PC-3 (cell line): ENCODE measurements around the gene E2F3. TPM values are rescaled to one million over a fixed set of nuclear protein-coding genes. Genes with fewer than 3 reads are reported as not detected.

ENCODE experiments used
- ATAC-seq: fragments of 200-7000 bp; cut with Tn5 transposase; 2 replicates; pipeline ENCODE4 v1.9.1; 2020; ENCODE audit warnings: mild to moderate bottlenecking, moderate library complexity
- BruUV-seq: library from RNA; stranded (reverse); fragments of 400-500 nt; replicated peaks from 2 replicates; lab custom pipeline; 2021; lab: Mats Ljungman, UMichigan
- CTCF ChIA-PET: fragments of 300-600 bp; sonication (Branson Sonifier 250); formaldehyde crosslinking; loops from one replicate; lab custom pipeline; 2022; ENCODE audit warnings: antibody characterized with exemption; lab: Charles Lee
- POLR2A ChIA-PET: fragments of 300-600 bp; sonication (Branson Sonifier 250); formaldehyde crosslinking; loops from one replicate; lab custom pipeline; 2022; ENCODE audit warnings: antibody characterized with exemption; ENCODE audit not compliant: unreplicated experiment; lab: Charles Lee
- DNase-seq: peaks from one replicate; pipeline ENCODE4 v3.0.0-alpha.2; 2015
- H2AFZ ChIP-seq: fragments of 300-600 bp; sonication (generic); 2 replicates; pipeline ENCODE4 v1.6.0; 2016; ENCODE audit warnings: antibody characterized with exemption, low read length
- H3F3A ChIP-seq: fragments of 300-600 bp; sonication (generic); one replicate; pipeline ENCODE4 v1.6.0; 2017; ENCODE audit warnings: antibody characterized with exemption, low read length, control low read depth, mild to moderate bottlenecking; ENCODE audit not compliant: unreplicated experiment
- H3K27ac ChIP-seq: fragments of 300-600 bp; sonication (generic); 2 replicates; pipeline ENCODE4 v1.5.1; 2016; ENCODE audit warnings: mild to moderate bottlenecking, low read length
- H3K27me3 ChIP-seq: fragments of 300-600 bp; sonication (generic); 2 replicates; pipeline ENCODE4 v1.6.1; 2016; ENCODE audit warnings: low read length, mixed read lengths
- H3K36me3 ChIP-seq: fragments of 300-600 bp; sonication (generic); 2 replicates; pipeline ENCODE4 v1.6.1; 2016; ENCODE audit warnings: low read depth, mixed run types, low read length, mixed read lengths
- H3K4me1 ChIP-seq: fragments of 300-600 bp; sonication (generic); 2 replicates; pipeline ENCODE4 v1.5.1; 2016; ENCODE audit warnings: low read length; ENCODE audit not compliant: insufficient read depth
- H3K4me2 ChIP-seq: fragments of 300-600 bp; sonication (generic); 2 replicates; pipeline ENCODE4 v1.6.0; 2016; ENCODE audit warnings: low read length
- H3K4me3 ChIP-seq: fragments of 300-600 bp; sonication (generic); 2 replicates; pipeline ENCODE4 v1.5.1; 2016; ENCODE audit warnings: mild to moderate bottlenecking, low read length, mixed read lengths
- H3K79me2 ChIP-seq: fragments of 300-600 bp; sonication (generic); 2 replicates; pipeline ENCODE4 v1.6.1; 2017; ENCODE audit warnings: low read length, mixed read lengths
- H3K9ac ChIP-seq: fragments of 300-600 bp; sonication (generic); 2 replicates; pipeline ENCODE4 v1.6.0; 2016; ENCODE audit warnings: mild to moderate bottlenecking, low read length
- H3K9me2 ChIP-seq: fragments of 300-600 bp; sonication (generic); replicated peaks from 2 replicates; pipeline ENCODE4 v1.6.1; 2016; ENCODE audit warnings: mixed run types, low read length, mixed read lengths
- H3K9me3 ChIP-seq: fragments of 300-600 bp; sonication (generic); 2 replicates; pipeline ENCODE4 v1.6.1; 2016; ENCODE audit warnings: low read length, mixed read lengths
- H4K20me1 ChIP-seq: fragments of 300-600 bp; sonication (generic); 2 replicates; pipeline ENCODE4 v1.6.1; 2016; ENCODE audit warnings: low read length, mixed read lengths
- EZH2 ChIP-seq: fragments of 300-600 bp; sonication (generic); IDR thresholded peaks from one replicate; pipeline ENCODE4 v1.6.1; 2017; ENCODE audit warnings: antibody characterized with exemption, mild to moderate bottlenecking, low read length; ENCODE audit not compliant: unreplicated experiment
- EZH2phosphoT487 ChIP-seq: fragments of 300-600 bp; sonication (generic); IDR thresholded peaks from 2 replicates; pipeline ENCODE4 v1.6.1; 2018; ENCODE audit warnings: mild to moderate bottlenecking, antibody characterized with exemption, low read length, borderline replicate concordance
- intact Hi-C: fragments of 100-400 bp; cut with micrococcal nuclease; formaldehyde crosslinking; loops from 2 replicates; pipeline ENCODE4 v1.9.0; 2023
- total RNA-seq: library from RNA; depleted of rRNA; stranded (reverse); fragments of >200 nt; gene quantifications from 2 replicates; pipeline ENCODE4 v1.2.3, GENCODE V29; 2014
- TF ChIP-seq, protein P1 (sequence below): fragments of 300-600 bp; sonication (generic); conservative IDR thresholded peaks from 2 replicates; pipeline ENCODE4 v1.5.1; 2017; ENCODE audit warnings: antibody characterized with exemption, low read depth, mild to moderate bottlenecking, low read length

E2F3 gene
- total RNA-seq, 1 experiment from 2014 or later = 8.8 TPM

DNA sequence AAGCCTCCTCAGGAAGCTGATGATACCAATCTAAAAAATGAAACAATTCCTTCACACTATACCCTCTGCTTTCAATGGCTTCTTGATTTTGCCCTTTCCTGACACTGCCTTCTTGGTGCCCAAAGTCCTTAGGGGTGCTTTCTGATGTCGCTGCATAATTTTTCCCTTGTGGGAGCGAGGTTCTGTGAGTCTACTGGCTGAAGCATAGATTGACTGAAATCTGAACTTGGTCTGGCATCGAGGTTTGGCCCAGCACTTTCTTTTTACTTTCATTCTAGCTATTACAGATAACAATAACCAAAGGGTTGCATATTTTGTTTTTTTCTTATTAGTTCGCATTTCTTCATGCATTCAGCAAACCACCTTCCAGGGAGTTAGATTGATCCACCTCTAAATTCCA, 65.8 kb downstream of the E2F3 start:
- DNase-seq = no peak
- TF ChIP-seq, protein P1, sequence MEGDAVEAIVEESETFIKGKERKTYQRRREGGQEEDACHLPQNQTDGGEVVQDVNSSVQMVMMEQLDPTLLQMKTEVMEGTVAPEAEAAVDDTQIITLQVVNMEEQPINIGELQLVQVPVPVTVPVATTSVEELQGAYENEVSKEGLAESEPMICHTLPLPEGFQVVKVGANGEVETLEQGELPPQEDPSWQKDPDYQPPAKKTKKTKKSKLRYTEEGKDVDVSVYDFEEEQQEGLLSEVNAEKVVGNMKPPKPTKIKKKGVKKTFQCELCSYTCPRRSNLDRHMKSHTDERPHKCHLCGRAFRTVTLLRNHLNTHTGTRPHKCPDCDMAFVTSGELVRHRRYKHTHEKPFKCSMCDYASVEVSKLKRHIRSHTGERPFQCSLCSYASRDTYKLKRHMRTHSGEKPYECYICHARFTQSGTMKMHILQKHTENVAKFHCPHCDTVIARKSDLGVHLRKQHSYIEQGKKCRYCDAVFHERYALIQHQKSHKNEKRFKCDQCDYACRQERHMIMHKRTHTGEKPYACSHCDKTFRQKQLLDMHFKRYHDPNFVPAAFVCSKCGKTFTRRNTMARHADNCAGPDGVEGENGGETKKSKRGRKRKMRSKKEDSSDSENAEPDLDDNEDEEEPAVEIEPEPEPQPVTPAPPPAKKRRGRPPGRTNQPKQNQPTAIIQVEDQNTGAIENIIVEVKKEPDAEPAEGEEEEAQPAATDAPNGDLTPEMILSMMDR = no peak
- TF ChIP-seq EZH2phosphoT487 (no peak), EZH2 (no peak)
- no peaks in the 10 kb centered on the region for H3K9me3 ChIP-seq
- no peak overlapping the region for H3K9ac ChIP-seq
- intact Hi-C loops = no loop called here
- no peak overlapping the region for H3K27ac ChIP-seq
- no peaks in the 10 kb centered on the region for H3K4me1 ChIP-seq
- ChIA-PET POLR2A (no interaction called here), CTCF (no interaction called here)
- H4K20me1 ChIP-seq = peaks cover 14% of the 10 kb centered on the region; the same call in 1 of the 2 replicates
- H3K27me3 ChIP-seq = no peaks in the 10 kb centered on the region
- H2AFZ ChIP-seq = no peak overlapping the region
- no TSS peak for BruUV-seq
- no peaks in the 10 kb centered on the region for H3F3A ChIP-seq
- peaks cover 48% of the 10 kb centered on the region for H3K79me2 ChIP-seq
- ATAC-seq = no peak
- no peaks in the 10 kb centered on the region for H3K9me2 ChIP-seq
- H3K36me3 ChIP-seq = 0 out of 2 replicates have a peak, but pooled peaks cover 3% of the 10 kb centered on the region
- no peak overlapping the region for H3K4me2 ChIP-seq
- H3K4me3 ChIP-seq = no peak overlapping the region

DNA sequence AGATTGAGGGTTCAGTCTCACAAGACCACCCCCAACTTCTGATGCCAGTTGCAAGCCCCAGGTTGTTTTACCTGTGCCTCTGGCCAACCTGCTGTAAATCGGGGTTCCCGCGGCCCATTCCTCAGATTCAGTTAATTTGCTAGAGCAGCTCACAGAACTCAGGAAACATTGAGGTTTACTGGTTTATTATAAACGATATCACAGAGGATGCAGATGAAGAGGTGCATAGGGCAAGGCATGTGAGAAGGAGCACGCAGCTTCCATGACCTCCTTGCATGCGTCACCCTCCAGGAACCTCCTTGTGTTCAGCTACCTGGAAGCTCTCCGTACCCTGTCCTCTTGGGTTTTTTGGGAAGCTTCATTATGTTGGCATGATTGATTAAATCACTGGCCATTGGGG, 66.5 kb downstream of the E2F3 start:
- Histone ChIP-seq H3K9me3 (no peaks in the 10 kb centered on the region), H3K4me1 (no peaks in the 10 kb centered on the region), H2AFZ (no peak overlapping the region), H3K27me3 (no peaks in the 10 kb centered on the region), H3K4me3 (no peak overlapping the region), H3K27ac (no peak overlapping the region), H3F3A (no peaks in the 10 kb centered on the region), H3K9me2 (no peaks in the 10 kb centered on the region), H3K36me3 (0 out of 2 replicates have a peak, but pooled peaks cover 3% of the 10 kb centered on the region), H4K20me1 (peaks cover 14% of the 10 kb centered on the region; the same call in 1 of the 2 replicates), H3K4me2 (no peak overlapping the region), H3K79me2 (peaks cover 48% of the 10 kb centered on the region), H3K9ac (no peak overlapping the region)
- BruUV-seq = no TSS peak
- no peak for ATAC-seq
- DNase-seq = no peak
- intact Hi-C loops = no loop called here
- no peak for TF ChIP-seq EZH2phosphoT487
- no peak for TF ChIP-seq EZH2
- TF ChIP-seq, protein P1 = no peak
- POLR2A ChIA-PET = no interaction called here
- CTCF ChIA-PET = no interaction called here

DNA sequence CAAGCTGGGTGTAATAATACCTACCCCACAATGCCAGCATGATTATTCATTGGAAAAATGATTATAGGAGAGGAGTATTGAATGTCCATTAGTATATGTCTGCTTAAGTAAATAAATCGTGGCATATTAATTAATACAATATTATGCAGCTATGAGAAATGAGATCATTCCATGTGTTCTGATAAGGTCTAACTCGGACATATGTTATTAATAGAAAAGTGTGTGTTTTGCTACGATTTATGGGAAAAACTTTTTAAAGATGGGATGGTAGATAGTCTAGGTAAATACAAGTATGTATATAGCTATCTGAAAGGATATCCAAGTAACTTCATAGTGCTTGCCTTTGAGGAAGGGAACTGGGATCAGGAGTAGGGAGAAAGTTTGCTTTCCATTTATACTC, 71.1 kb downstream of the E2F3 start:
- no peak overlapping the region for H3K4me2 ChIP-seq
- CTCF ChIA-PET = no interaction called here
- H3K9me3 ChIP-seq = no peaks in the 10 kb centered on the region
- no peak overlapping the region for H2AFZ ChIP-seq
- H3K27me3 ChIP-seq = no peaks in the 10 kb centered on the region
- H3K4me1 ChIP-seq = no peaks in the 10 kb centered on the region
- H3K36me3 ChIP-seq = 0 out of 2 replicates have a peak, but pooled peaks cover 12% of the 10 kb centered on the region
- TF ChIP-seq, protein P1 = no peak
- TF ChIP-seq EZH2phosphoT487 (no peak), EZH2 (no peak)
- H3K4me3 ChIP-seq = no peak overlapping the region
- 0 out of 2 replicates have a peak, but pooled peaks cover 8% of the 10 kb centered on the region for H4K20me1 ChIP-seq
- H3K9ac ChIP-seq = no peak overlapping the region
- no TSS peak for BruUV-seq
- POLR2A ChIA-PET = no interaction called here
- DNase-seq = no peak
- peaks cover 52% of the 10 kb centered on the region for H3K79me2 ChIP-seq
- intact Hi-C loops = no loop called here
- H3F3A ChIP-seq = no peaks in the 10 kb centered on the region
- H3K27ac ChIP-seq = no peak overlapping the region
- H3K9me2 ChIP-seq = no peaks in the 10 kb centered on the region
- ATAC-seq = no peak
